Activated T-helper 2 cell treated with anti-CD3 and anti-CD28 coated beads, Interferon-gamma antibody, Interleukin-2, Interleukin-4, amounts not matched to agents 10 μg/mL and 5 μg/mL and 100 μg/mL, durations not matched to agents 14 hours and 24 hours and 36 hours (primary cell): ENCODE results near the gene PAPOLB. TPM values are rescaled to one million over a fixed set of nuclear protein-coding genes. Genes with fewer than 3 reads are reported as not detected.
A peak's percentile ranks its signal among the peaks of the same experiment; 100 is the strongest.

Experiments used
- DNase-seq: peaks from one replicate; pipeline ENCODE4 v3.0.0; 2021; ENCODE audit warnings: low spot score
- H3K27ac Mint-ChIP-seq: one replicate; pipeline ENCODE4 v1.8.0; 2021; ENCODE audit warnings: mixed read lengths
- H3K27me3 Mint-ChIP-seq: one replicate; pipeline ENCODE4 v1.8.0; 2021; ENCODE audit warnings: low read depth, mixed read lengths
- H3K36me3 Mint-ChIP-seq: one replicate; pipeline ENCODE4 v1.8.0; 2021; ENCODE audit warnings: low read depth, mixed read lengths
- H3K4me1 Mint-ChIP-seq: one replicate; pipeline ENCODE4 v1.8.0; 2021; ENCODE audit warnings: low read depth, mixed read lengths
- H3K4me3 Mint-ChIP-seq: one replicate; pipeline ENCODE4 v1.8.0; 2021; ENCODE audit warnings: low read depth, mild to moderate bottlenecking, moderate library complexity, mixed read lengths
- H3K9me3 Mint-ChIP-seq: one replicate; pipeline ENCODE4 v1.8.0; 2021; ENCODE audit warnings: mixed read lengths
- intact Hi-C: fragments of 100-400 bp; cut with micrococcal nuclease; formaldehyde crosslinking; loops from one replicate; pipeline ENCODE4 v1.15.1; 2023
- total RNA-seq: library from RNA; stranded (reverse); gene quantifications from 2 replicates; pipeline ENCODE4 v1.2.3, GENCODE V29; 2022

The PAPOLB gene
- total RNA-seq, 1 donor from 2014 or later, result not detected

DNA sequence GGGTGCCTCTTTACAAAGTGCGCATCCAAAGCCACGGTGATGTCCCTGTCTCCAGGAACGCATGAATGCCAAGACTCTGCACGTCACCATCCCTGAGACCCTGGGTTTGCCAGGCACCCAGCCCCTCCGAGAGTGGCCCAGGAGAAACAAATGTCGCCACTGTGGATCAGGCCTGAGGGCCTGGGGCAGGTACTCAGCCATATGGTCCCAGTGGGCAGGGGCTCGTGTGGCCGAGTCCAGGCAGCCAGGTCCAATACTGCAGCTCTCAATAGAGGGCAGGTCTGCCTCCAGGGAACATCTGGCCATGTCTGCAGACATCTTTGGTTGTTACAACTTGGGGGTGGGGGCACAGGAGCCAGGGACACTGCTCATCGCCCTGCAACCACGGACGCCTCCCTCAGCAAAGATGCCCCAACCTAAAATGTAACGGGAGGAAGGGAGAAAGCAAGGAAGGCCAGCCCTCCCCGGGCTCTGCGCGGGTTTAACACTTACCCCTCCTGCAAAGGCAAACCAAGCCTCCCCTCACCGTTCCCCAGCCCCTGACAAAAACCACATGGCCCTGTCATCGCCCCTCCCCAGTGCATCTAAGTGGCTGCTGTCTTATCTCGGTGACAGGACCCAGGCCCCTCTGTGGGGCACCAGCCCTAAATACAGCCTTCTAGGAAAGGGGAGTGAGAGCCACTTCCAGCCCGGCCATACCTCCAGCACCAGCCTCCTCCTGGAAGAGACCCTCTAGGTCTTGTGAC is 10.3 kb upstream of the PAPOLB start:
- intact Hi-C loops, result no loop called here
- H3K36me3 Mint-ChIP-seq, result no peaks in the 10 kb centered on the region
- no peak overlapping the region for H3K4me3 Mint-ChIP-seq
- H3K27me3 Mint-ChIP-seq, result peaks cover 9% of the 10 kb centered on the region
- DNase-seq, result no peak
- no peak overlapping the region for H3K27ac Mint-ChIP-seq
- peaks cover 2% of the 10 kb centered on the region for H3K4me1 Mint-ChIP-seq
- no peaks in the 10 kb centered on the region for H3K9me3 Mint-ChIP-seq

- peaks cover 2% of the 10 kb centered on the region for H3K4me1 Mint-ChIP-seq
- peaks cover 9% of the 10 kb centered on the region for H3K27me3 Mint-ChIP-seq
- no peaks in the 10 kb centered on the region for H3K36me3 Mint-ChIP-seq
- intact Hi-C loops, result no loop called here
- no peak overlapping the region for H3K27ac Mint-ChIP-seq
- DNase-seq, result no peak
- H3K9me3 Mint-ChIP-seq, result no peaks in the 10 kb centered on the region
- H3K4me3 Mint-ChIP-seq, result no peak overlapping the region
Measured at GRCh38 chr7:4871056-4871680, 9.3 kb upstream of the PAPOLB start.

GRCh38 chr7:4868493-4868892 is 6.7 kb upstream of the PAPOLB start:
- H3K27me3 Mint-ChIP-seq, result peaks cover 24% of the 10 kb centered on the region

DNA sequence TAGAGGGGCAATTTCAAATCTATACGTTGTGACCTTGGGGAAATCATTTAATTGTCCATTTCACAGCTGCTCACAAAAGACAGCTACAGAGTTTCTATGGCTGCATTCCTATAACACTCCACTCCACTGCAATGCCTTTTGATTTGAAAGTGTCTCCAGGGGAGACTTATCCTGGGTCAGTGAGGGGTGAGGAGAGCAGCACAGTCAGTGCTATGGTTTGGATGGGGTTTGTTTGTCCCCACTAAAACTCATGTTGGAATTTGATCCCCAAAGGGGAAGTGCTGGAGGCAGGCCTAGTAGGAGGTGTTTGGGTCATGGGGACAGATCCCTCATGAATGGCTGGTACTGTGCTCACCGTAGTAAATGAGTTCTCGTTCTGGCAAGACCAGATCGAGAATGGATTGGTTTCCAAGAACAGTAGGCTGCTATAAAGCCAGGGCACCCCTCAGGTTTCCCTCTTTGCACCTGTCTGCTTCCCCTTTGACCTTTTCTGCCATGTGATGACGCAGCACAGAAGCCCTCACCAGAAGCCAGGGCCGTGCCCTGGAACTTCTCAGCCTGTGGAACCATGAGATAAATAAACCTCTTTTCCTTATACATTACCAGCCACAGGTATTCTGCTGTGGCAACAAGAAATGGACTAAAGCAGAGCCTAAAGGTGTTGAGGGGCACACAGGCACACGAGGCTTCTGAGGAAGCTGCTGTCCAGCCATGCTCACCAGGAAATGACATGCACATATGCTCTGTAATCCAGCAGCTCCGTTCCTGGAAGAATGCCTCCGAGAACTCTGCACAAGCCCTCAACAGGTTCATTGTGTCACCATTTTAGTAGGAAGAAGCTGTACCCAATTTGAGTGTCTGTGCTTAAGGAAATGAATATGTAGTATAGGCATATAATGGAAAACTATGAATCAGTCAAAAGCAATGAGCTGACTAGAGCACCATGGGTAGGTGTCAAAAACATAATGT is 5.0 kb upstream of the PAPOLB start:
- H3K27ac Mint-ChIP-seq, result no peak overlapping the region
- intact Hi-C loops, result no loop called here

More at GRCh38 chr7:4868493-4868892, 6.7 kb upstream of the PAPOLB start:
- H3K27ac Mint-ChIP-seq, result no peak overlapping the region
- H3K9me3 Mint-ChIP-seq, result no peaks in the 10 kb centered on the region
- DNase-seq, result no peak
- peaks cover 2% of the 10 kb centered on the region for H3K4me1 Mint-ChIP-seq
- H3K36me3 Mint-ChIP-seq, result no peaks in the 10 kb centered on the region
- no peak overlapping the region for H3K4me3 Mint-ChIP-seq
- intact Hi-C loops, result no loop called here

GRCh38 chr7:4862156-4862555 is 326 bp upstream of the PAPOLB start:
- Mint-ChIP-seq H3K27me3 (peaks cover 52% of the 10 kb centered on the region), H3K36me3 (no peaks in the 10 kb centered on the region), H3K27ac (no peak overlapping the region), H3K4me1 (no peaks in the 10 kb centered on the region), H3K4me3 (no peak overlapping the region), H3K9me3 (peaks cover 9% of the 10 kb centered on the region)
- DNase-seq, result no peak
- intact Hi-C loops, result no loop called here

More for the DNA sequence above, 5.0 kb upstream of the PAPOLB start:
- peaks cover 6% of the 10 kb centered on the region for H3K9me3 Mint-ChIP-seq
- H3K36me3 Mint-ChIP-seq, result no peaks in the 10 kb centered on the region
- DNase-seq, result no peak
- H3K4me3 Mint-ChIP-seq, result no peak overlapping the region
- H3K4me1 Mint-ChIP-seq, result peaks cover 2% of the 10 kb centered on the region
- peaks cover 36% of the 10 kb centered on the region for H3K27me3 Mint-ChIP-seq

- Mint-ChIP-seq H3K36me3 (no peaks in the 10 kb centered on the region), H3K4me3 (no peak overlapping the region), H3K27me3 (peaks cover 54% of the 10 kb centered on the region), H3K27ac (no peak overlapping the region), H3K4me1 (no peaks in the 10 kb centered on the region), H3K9me3 (peaks cover 9% of the 10 kb centered on the region)
- intact Hi-C loops, result no loop called here
- DNase-seq, result no peak
Measured at GRCh38 chr7:4861227-4861626, 603 bp downstream of the PAPOLB start.

- Mint-ChIP-seq H3K27me3 (peaks cover 29% of the 10 kb centered on the region), H3K9me3 (peaks cover 3% of the 10 kb centered on the region), H3K4me1 (no peaks in the 10 kb centered on the region), H3K27ac (no peak overlapping the region), H3K4me3 (no peak overlapping the region), H3K36me3 (no peaks in the 10 kb centered on the region)
- DNase-seq, result no peak
- intact Hi-C loops, result no loop called here
Measured at GRCh38 chr7:4857189-4857588, 4.6 kb downstream of the PAPOLB start.

DNA sequence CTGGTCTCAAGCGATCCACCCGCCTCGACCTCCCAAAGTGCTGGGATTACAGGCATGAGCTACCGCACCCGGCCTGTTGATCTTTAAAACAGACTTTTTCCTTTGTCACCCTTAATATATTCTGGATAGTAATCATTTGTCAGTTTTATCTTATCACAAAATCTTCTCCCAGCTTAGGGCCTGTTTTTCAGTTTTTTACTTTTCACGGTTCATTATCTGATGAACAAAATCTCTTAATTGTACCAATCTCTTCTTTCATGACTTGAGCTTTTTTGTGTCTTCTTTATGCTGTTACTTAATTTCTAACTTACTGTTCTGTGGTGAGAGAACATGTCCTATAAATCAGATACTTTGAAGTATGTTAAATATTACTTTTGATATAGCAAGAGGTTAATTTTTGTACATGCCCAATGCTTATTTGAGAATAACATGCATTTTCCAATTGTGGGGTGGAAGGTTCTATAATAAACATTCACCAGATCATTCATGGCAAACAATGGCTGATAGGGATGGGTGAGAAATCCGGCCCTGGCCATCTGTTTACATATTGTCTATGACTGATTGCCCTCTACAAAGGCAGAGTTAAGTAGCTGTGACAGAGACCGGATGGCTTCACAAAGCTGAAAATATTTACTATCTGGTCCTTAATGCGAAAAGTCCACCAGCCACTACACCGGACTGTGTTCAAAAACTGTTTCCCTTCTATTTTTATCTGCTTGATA is 5.3 kb downstream of the PAPOLB start:
- Mint-ChIP-seq H3K27ac (no peak overlapping the region), H3K4me3 (no peak overlapping the region), H3K27me3 (peaks cover 26% of the 10 kb centered on the region), H3K36me3 (no peaks in the 10 kb centered on the region), H3K4me1 (peaks cover 6% of the 10 kb centered on the region), H3K9me3 (peaks cover 3% of the 10 kb centered on the region)
- no peak for DNase-seq
- intact Hi-C loops, result no loop called here

DNA sequence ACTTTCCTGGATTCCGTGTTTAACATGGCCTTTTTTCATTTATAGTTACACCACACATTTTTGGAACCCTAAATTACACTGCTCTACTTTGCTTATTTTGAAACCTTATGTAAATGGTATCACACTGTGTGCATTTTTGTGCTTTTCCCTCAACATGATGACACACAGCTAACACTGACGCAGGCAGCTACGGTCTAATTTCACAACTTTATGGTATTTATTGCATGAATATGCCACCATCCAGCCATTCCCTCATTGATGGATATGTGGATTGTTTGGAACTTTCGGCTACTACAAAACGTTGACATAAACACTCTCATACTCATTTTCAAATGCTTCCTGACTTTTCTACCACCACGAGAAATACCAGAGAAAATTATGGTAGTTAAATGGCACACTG is 6.9 kb downstream of the PAPOLB start:
- Mint-ChIP-seq H3K9me3 (peaks cover 4% of the 10 kb centered on the region), H3K4me3 (no peak overlapping the region), H3K27ac (no peak overlapping the region), H3K36me3 (no peaks in the 10 kb centered on the region), H3K4me1 (peaks cover 10% of the 10 kb centered on the region), H3K27me3 (peaks cover 16% of the 10 kb centered on the region)
- intact Hi-C loops, result no loop called here
- no peak for DNase-seq

DNA sequence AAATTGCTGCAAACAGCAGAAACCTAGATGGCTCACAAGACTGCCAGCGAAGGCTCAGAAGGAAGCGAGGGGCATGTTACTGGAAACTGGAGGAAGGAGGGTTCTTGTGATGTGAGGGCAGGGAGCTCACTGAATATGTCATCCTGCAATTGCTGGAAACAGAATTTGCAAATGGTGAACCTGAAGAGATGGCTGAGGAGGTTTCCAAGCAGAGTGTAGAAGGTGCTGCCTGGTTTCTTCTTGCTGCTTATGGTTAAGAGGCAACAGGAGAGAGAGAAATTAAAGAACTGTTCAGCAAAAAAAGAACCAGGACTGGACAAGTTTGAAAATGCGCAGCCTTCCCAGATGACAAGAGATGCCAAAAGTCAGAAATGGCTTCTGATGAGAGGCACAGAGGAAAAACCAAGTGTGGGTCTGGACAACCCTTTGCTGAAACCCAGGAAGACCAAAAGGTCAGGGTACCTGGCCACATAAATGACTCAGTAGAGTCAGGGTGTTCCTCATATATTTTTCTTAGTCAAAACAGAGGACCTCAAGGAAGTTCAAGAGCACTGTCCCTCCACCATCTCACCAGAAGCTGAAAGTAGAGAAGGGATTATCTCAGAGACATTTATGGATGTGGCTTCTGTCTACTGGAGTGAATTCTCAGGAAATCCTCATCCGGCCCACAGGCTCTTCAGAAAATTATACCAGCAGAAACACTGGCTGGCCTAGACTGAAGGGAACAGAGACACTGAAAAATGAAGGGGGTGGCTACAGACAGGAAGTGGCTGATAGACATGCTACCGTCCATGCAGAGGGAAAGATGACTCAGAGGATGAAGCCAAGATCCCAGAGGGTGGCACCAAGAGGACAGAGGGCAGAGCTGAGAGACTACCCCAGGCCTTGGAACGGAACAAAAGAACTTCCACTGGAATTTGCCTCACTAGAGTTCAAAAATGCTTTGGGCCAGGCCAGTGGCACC is 10.1 kb downstream of the PAPOLB start:
- peaks cover 10% of the 10 kb centered on the region for H3K4me1 Mint-ChIP-seq
- intact Hi-C loops, result no loop called here
- H3K27ac Mint-ChIP-seq, result peak overlapping the region; percentile 33
- peaks cover 4% of the 10 kb centered on the region for H3K9me3 Mint-ChIP-seq
- H3K27me3 Mint-ChIP-seq, result no peaks in the 10 kb centered on the region
- no peak overlapping the region for H3K4me3 Mint-ChIP-seq
- no peak for DNase-seq
- no peaks in the 10 kb centered on the region for H3K36me3 Mint-ChIP-seq

- Mint-ChIP-seq H3K9me3 (peaks cover 4% of the 10 kb centered on the region), H3K27me3 (peaks cover 1% of the 10 kb centered on the region), H3K4me3 (no peak overlapping the region), H3K27ac (no peak overlapping the region), H3K4me1 (peaks cover 10% of the 10 kb centered on the region), H3K36me3 (no peaks in the 10 kb centered on the region)
- no peak for DNase-seq
- intact Hi-C loops, result no loop called here
Measured at GRCh38 chr7:4850262-4850795, 11.5 kb downstream of the PAPOLB start.
